Measurements from ENCODE around the gene PRXL2C. TPM values are rescaled to one million over a fixed set of nuclear protein-coding genes. Genes with fewer than 3 reads are reported as not detected.
A peak's percentile ranks its signal among the peaks of the same experiment; 100 is the strongest.

PRXL2C gene
- total and polyA plus RNA-seq, 9 of the 15 experiments (the other 6 are each of a cell fraction or from before 2014, with no cell fraction given) = 3.6 to 15.3 (median 10.6) TPM

GRCh38 chr9:96655198-96655851 is at the start of gene PRXL2C (continued):
- TF ChIP-seq GABPA (tag; conservative IDR thresholded peaks at IDR 0.05; ENCODE audit: low read depth) (peak; percentile 37), BDP1 (IDR thresholded peaks at IDR 0.05; ENCODE audit: insufficient read depth, insufficient read length) (no peak), CSDE1 (IDR thresholded peaks at IDR 0.05) (no peak), ZKSCAN8 (CRISPR knock-in tag; IDR thresholded peaks at IDR 0.05) (no peak), L3MBTL2 (IDR thresholded peaks at IDR 0.05) (peak; percentile 21), CBFA2T2 (conservative IDR thresholded peaks at IDR 0.05) (no peak), MEIS2 (IDR thresholded peaks at IDR 0.05; ENCODE audit: partially characterized antibody) (no peak), POLR2A (conservative IDR thresholded peaks at IDR 0.05) (peak; percentile 60), E2F6 (IDR thresholded peaks at IDR 0.05; ENCODE audit: borderline replicate concordance in 1 of 2, extremely low read depth in 1 of 2, insufficient read depth in 1 of 2, insufficient read length in 1 of 2, low read depth in 1 of 2, low read length in 1 of 2, poor library complexity in 1 of 2, severe bottlenecking in 1 of 2) (peak in 1 of 2 experiments; percentile 2), MEF2D (tag; conservative IDR thresholded peaks at IDR 0.05; ENCODE audit: low read depth) (no peak), HMG20B (CRISPR knock-in tag; IDR thresholded peaks at IDR 0.05) (no peak), FOXP1 (CRISPR knock-in tag; IDR thresholded peaks at IDR 0.05) (no peak), SUPT5H (IDR thresholded peaks at IDR 0.05) (peak; percentile 43; the same call in 1 of the 2 replicates), EGR1 (conservative IDR thresholded peaks at IDR 0.05) (no peak), LCOR (CRISPR knock-in tag; IDR thresholded peaks at IDR 0.05) (no peak), VEZF1 (CRISPR knock-in tag; IDR thresholded peaks at IDR 0.05) (peak; percentile 84), ZNF668 (CRISPR knock-in tag; IDR thresholded peaks at IDR 0.05) (no peak), HCFC1 (IDR thresholded peaks at IDR 0.05; ENCODE audit: low read depth, low read length) (no peak), ZEB2 (IDR thresholded peaks at IDR 0.05) (peak; percentile 36; the same call in 1 of the 2 replicates), NELFE (IDR thresholded peaks at IDR 0.05; ENCODE audit: insufficient read depth, insufficient read length) (no peak), ZMIZ1 (IDR thresholded peaks at IDR 0.05; ENCODE audit: low read depth in 2 of 2, low read length in 2 of 2) (no peak), JUND (IDR thresholded peaks at IDR 0.05; ENCODE audit: borderline replicate concordance, low read depth, low read length) (peak; percentile 26; the same call in 1 of the 2 replicates), JUND (tag; IDR thresholded peaks at IDR 0.05; ENCODE audit: borderline replicate concordance, low read depth, low read length) (no peak), NRF1 (conservative IDR thresholded peaks at IDR 0.05 in 1 of 2, IDR thresholded peaks at IDR 0.05 in 1 of 2) (0 out of 4 replicates have a peak, but pooled peaks of 1 of the 2 experiments have one; percentile 3), HNRNPLL (IDR thresholded peaks at IDR 0.05; ENCODE audit: low read depth, low read length, poor library complexity, severe bottlenecking) (no peak)
